GM15510 (cell line): ENCODE data around the gene SCRN1.

Experiments
- POLR2A ChIP-seq: IDR thresholded peaks from 3 replicates; pipeline ENCODE4 v1.6.1; 2011; ENCODE audit warnings: borderline replicate concordance; ENCODE audit not compliant: insufficient read length; ENCODE audit errors: extremely low read depth

The SCRN1 gene

DNA sequence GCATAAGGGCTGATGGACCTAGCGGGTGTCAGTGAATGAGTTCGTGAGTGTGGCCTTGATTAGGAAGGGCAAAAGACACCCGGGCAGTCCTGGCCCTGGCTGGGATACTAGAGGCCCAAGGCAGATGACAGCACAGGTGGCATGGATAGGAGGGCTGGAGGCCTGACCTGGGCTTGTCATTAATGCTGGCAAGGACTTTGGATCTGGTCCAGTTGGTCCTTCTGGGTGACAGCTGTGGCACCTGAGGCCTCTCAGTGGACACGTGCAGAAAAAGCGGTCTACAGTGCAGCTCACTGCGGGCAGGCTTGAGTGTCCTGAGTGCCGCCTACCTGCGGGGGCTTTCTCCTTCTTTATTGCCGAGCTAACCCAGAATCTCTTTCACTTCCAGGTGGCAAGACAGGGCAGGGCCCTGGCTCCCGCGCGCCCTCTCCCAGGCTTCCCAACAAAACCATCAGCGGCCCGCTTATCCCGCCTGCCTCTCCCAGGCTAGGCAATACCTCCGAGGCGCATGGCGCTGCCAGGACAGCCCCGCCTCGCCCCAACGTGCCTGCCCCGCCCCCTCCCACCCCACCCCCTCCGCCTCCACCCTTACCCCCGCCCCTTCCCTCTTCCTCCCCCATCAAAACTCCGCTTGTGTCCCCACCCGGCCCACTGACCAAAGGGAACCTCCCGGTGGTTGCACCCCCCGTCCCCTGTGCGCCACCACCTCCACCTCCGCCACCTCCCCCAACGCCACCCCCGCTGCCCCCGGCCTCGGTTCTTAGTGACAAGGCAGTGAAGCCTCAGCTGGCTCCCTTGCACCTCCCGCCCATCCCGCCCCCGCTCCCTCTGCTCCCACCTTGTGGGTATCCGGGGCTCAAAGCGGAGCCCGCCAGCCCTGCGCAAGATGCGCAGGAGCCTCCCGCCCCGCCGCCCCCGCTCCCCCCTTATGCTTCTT is 105.9 kb downstream of the SCRN1 start:
- TF ChIP-seq POLR2A: no peak

GRCh38 chr7:29882481-29882880 is 107.1 kb downstream of the SCRN1 start:
- TF ChIP-seq POLR2A: no peak

- TF ChIP-seq POLR2A: no peak
These were observed 107.9 kb downstream of the SCRN1 start for GRCh38 chr7:29881724-29882123.

- TF ChIP-seq POLR2A: no peak
These were observed 110.0 kb downstream of the SCRN1 start for GRCh38 chr7:29879609-29880008.

GRCh38 chr7:29878081-29878688 is 111.4 kb downstream of the SCRN1 start:
- TF ChIP-seq POLR2A: no peak

DNA sequence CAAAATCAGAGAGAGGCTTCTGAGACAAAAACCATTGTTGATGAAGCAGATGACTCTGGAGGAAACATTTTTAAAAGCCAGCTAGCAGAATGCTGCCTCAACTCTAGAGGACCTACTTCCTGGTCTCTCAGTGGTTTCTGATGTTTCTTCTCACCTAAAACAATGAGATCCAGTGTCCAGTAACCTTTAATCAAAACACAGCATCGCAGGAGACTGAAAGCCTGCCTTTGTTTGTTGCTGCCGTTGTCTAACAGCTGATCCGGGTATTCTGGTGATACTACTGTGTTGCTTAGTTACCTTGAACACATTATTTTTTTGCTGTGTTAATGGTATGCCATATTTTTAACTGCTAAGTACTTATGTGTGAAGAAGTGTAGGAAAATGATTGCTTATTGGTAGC is 112.4 kb downstream of the SCRN1 start:
- TF ChIP-seq POLR2A: no peak

DNA sequence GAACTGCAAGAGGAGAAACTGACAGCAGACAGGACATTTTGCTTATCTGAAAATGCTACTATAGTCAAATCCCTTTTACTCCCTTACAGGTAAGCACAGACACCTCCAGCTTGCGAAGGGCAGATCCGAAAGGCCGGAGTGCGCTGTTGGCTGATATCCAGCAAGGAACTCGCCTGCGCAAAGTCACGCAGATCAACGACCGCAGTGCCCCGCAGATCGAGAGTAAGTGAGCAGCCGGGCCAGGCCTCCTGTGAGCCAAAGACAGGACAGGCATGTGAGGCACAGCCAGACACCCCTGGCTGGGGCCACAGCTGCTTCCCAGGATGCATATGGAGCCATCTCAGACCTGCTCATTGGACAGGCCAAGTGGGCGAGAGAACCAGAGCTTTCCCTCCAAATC is 113.9 kb downstream of the SCRN1 start:
- TF ChIP-seq POLR2A: no peak

DNA sequence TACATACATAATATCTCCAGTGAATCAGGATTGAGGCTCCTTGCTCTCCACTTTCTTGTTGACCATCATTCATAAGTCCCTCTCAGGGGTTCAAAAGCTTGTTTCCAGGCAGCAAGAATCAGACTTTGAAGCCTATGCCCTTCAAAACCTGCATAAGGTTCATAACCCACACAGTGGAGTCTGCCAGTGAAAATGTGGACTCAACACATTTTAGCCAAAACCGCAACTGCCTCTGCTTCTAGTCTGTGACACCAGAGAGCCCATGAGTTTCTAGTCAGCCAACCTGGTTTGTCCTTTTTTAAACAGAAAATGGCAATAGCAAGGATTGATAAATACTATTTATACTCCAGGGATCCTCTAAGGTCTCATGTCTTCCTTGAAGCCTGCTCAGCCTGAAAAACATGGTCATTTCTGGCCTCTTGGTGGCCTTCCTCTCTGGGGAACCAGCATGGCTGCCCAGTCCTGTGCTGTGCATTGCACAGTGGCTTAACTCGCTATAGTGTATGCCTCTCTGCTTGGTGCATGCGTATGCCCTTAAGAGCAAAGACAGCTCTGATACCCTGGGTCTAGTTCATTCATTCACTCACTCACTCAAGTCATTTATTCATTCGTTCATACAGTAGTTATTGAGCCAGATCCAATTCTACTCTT is 115.8 kb downstream of the SCRN1 start:
- no peak for TF ChIP-seq POLR2A

GRCh38 chr7:29871787-29872398 is 117.7 kb downstream of the SCRN1 start:
- TF ChIP-seq POLR2A: no peak
